H1 (cell line): ENCODE data around the gene ANKLE1.
A peak's percentile ranks its signal among the peaks of the same experiment; 100 is the strongest.

ENCODE experiments used
- CREB1 ChIP-seq: IDR thresholded peaks from 2 replicates; pipeline ENCODE4 v1.6.1; 2012; ENCODE audit warnings: inconsistent platforms
- CTCF ChIP-seq, 3 experiments: IDR thresholded peaks; 1 replicate in 2 of 3; 2 replicates in 1 of 3; pipeline versions ENCODE4 v1.5.1 to v1.6.1; 2011; ENCODE audit warnings: low read length in 3 of 3, mild to moderate bottlenecking in 3 of 3, inconsistent platforms in 2 of 3, low read depth in 1 of 3, moderate library complexity in 1 of 3; ENCODE audit not compliant: insufficient read depth in 1 of 3; ENCODE audit errors: control extremely low read depth in 1 of 3
- EGR1 ChIP-seq: IDR thresholded peaks from 2 replicates; pipeline ENCODE4 v1.6.1; 2011; ENCODE audit warnings: low read depth, low read length, borderline replicate concordance
- EZH2 ChIP-seq: fragments of 200-600 bp; sonication (generic); IDR thresholded peaks from 2 replicates; pipeline ENCODE4 v1.7.1; 2012; ENCODE audit warnings: low read depth, mild to moderate bottlenecking, moderate library complexity, low read length, inconsistent platforms; ENCODE audit not compliant: severe bottlenecking
- MAFK ChIP-seq: IDR thresholded peaks from 2 replicates; pipeline ENCODE4 v1.6.1; 2012; ENCODE audit warnings: low read depth, mild to moderate bottlenecking, improper control_type of control experiment, low read length
- NANOG ChIP-seq: IDR thresholded peaks from 2 replicates; pipeline ENCODE4 v1.6.1; 2011; ENCODE audit warnings: low read length, low read depth, mild to moderate bottlenecking, inconsistent platforms; ENCODE audit not compliant: insufficient read depth, poor library complexity, severe bottlenecking
- POLR2A ChIP-seq, 2 experiments: IDR thresholded peaks; 1 replicate in 1 of 2; 2 replicates in 1 of 2; pipeline ENCODE4 v1.6.1; 2011; ENCODE audit warnings: low read depth in 2 of 2, low read length in 2 of 2, mild to moderate bottlenecking in 2 of 2; ENCODE audit errors: control extremely low read depth in 1 of 2
- POLR2AphosphoS5 ChIP-seq: IDR thresholded peaks from 2 replicates; pipeline ENCODE4 v1.6.1; 2011; ENCODE audit warnings: low read depth, low read length
- SP1 ChIP-seq: IDR thresholded peaks from 2 replicates; pipeline ENCODE4 v1.6.1; 2011; ENCODE audit warnings: low read depth, low read length
- TCF12 ChIP-seq: IDR thresholded peaks from 2 replicates; pipeline ENCODE4 v1.6.1; 2011; ENCODE audit warnings: low read depth, mild to moderate bottlenecking, low read length

- TF ChIP-seq MAFK: no peak
- no peak for TF ChIP-seq TCF12
- TF ChIP-seq POLR2AphosphoS5: peak; percentile 10; the same call in 1 of the 2 replicates
- TF ChIP-seq EZH2: no peak
- TF ChIP-seq CTCF (IDR thresholded peaks at IDR 0.05; ENCODE audit: control extremely low read depth in 1 of 3, insufficient read depth in 1 of 3, low read depth in 1 of 3, low read length in 3 of 3): no peak
- TF ChIP-seq POLR2A (IDR thresholded peaks at IDR 0.05; ENCODE audit: control extremely low read depth in 1 of 2, low read depth in 2 of 2, low read length in 2 of 2): no peak; a peak in 1 of 3 replicates
- TF ChIP-seq EGR1: no peak
- no peak for TF ChIP-seq CREB1
- no peak for TF ChIP-seq SP1
- TF ChIP-seq NANOG: no peak
Measured at GRCh38 chr19:17235971-17236777, 45.5 kb upstream of the ANKLE1 start.
